Lung (tissue), 12 donors: Measurements from ENCODE around the gene DCAF5. TPM values are rescaled to one million over a fixed set of nuclear protein-coding genes. Genes with fewer than 3 reads are reported as not detected.

Source experiments
- ATAC-seq: fragments of 200-7000 bp; cut with Tn5 transposase; one replicate; pipeline ENCODE4 v1.9.1; 2020; ENCODE audit warnings: moderate number of reproducible peaks; ENCODE audit not compliant: insufficient read depth, low FRiP score
- DNase-seq, 3 donors: peaks; one replicate each; pipeline ENCODE4 v3.0.0-alpha.2; 2013 to 2017
- H3K27ac ChIP-seq, 2 donors: one replicate each; pipeline ENCODE4 v1.5.1; 2013; ENCODE audit warnings: mild to moderate bottlenecking in 2 of 2, moderate library complexity in 2 of 2, control low read depth in 1 of 2, inconsistent platforms in 1 of 2, low read depth in 1 of 2, low read length in 1 of 2
- H3K27me3 ChIP-seq, 3 donors: one replicate each; pipeline ENCODE4 v1.5.1; 2013; ENCODE audit warnings: low read length in 2 of 3; ENCODE audit not compliant: control insufficient read depth in 3 of 3, insufficient read depth in 3 of 3
- H3K36me3 ChIP-seq, 4 donors: one replicate each; pipeline ENCODE4 v1.5.1; 2013; ENCODE audit warnings: low read length in 4 of 4, mild to moderate bottlenecking in 1 of 4, moderate library complexity in 1 of 4; ENCODE audit not compliant: control insufficient read depth in 4 of 4, insufficient read depth in 4 of 4
- H3K4me1 ChIP-seq, 5 donors: one replicate each; pipeline ENCODE4 v1.5.1; 2013; ENCODE audit warnings: low read length in 5 of 5, mild to moderate bottlenecking in 2 of 5, moderate library complexity in 1 of 5; ENCODE audit not compliant: control insufficient read depth in 5 of 5, insufficient read depth in 5 of 5
- H3K4me3 ChIP-seq: one replicate; pipeline ENCODE4 v1.5.1; 2013; ENCODE audit warnings: mild to moderate bottlenecking, control low read depth, moderate library complexity
- H3K9ac ChIP-seq, 2 donors: one replicate each; pipeline ENCODE4 v1.5.1; 2013; ENCODE audit warnings: low read length in 2 of 2, control low read depth in 1 of 2; ENCODE audit not compliant: insufficient read depth in 1 of 2
- H3K9me3 ChIP-seq, 4 donors: one replicate each; pipeline ENCODE4 v1.5.1; 2013; ENCODE audit warnings: low read length in 3 of 4, mild to moderate bottlenecking in 1 of 4, moderate library complexity in 1 of 4; ENCODE audit not compliant: control insufficient read depth in 4 of 4, insufficient read depth in 3 of 4
- WGBS, 2 donors: extraction: QIAGEN DNeasy Blood & Tissue Kit; methylation state at CpG; one replicate each; pipeline ENCODE4 v1.1.7; 2013; 5-methylcytosine and 5-hydroxymethylcytosine counted together
- polyA plus RNA-seq, 2 donors: library from polyadenylated mRNA; stranded (reverse); fragments of 200-250 nt; gene quantifications; one replicate each; pipeline ENCODE4 v1.2.1, GENCODE V29; 2013
- total RNA-seq, 2 donors: library from RNA; depleted of rRNA in 1 of 2; stranded (reverse); fragments of >200 nt in 1 of 2; gene quantifications; one replicate each; pipeline ENCODE4 v1.2.1, GENCODE V29; 2014 to 2021
- TF ChIP-seq, protein P1 (sequence below): IDR thresholded peaks from 2 replicates; pipeline ENCODE4 v1.5.1; 2012; ENCODE audit warnings: mild to moderate bottlenecking; ENCODE audit errors: control extremely low read depth, extremely low read depth
- donor health status: control.
- donor health status: control.
- donor health status: Bipolar disorder and iron deficiency.
- donor health status: healthy.
- donor health status: DM: yes; HTN: yes; CAD: no.

DCAF5 gene
- total and polyA plus RNA-seq, 4 donors = 20.2 to 50.4 (median 31.2) TPM

DNA sequence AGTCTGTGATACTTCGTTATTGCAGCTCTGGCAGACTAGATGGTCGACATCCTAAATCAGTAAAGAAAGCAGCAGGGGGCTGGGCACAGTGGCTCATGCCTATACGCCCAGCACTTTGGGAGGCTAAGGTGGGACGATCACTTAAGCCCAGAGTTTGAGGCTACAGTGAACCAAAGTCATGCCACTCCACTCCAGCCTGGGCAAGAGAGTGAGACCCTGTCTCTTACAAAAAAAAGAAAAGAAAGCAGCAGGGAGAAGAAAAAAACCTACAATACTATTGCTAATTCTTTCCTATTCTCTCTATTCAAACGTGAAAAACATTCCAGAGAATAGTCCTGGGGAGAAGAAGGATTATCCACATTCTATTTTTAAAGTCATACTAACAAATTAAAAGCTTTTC is 79.5 kb downstream of the DCAF5 start:
- H3K4me3 ChIP-seq = no peak overlapping the region
- ATAC-seq = no peak
- H3K36me3 ChIP-seq = peaks cover 6 to 23% (median 14%) of the 10 kb centered on the region in 4 donors
- H3K9ac ChIP-seq = no peak overlapping the region
- TF ChIP-seq, protein P1, sequence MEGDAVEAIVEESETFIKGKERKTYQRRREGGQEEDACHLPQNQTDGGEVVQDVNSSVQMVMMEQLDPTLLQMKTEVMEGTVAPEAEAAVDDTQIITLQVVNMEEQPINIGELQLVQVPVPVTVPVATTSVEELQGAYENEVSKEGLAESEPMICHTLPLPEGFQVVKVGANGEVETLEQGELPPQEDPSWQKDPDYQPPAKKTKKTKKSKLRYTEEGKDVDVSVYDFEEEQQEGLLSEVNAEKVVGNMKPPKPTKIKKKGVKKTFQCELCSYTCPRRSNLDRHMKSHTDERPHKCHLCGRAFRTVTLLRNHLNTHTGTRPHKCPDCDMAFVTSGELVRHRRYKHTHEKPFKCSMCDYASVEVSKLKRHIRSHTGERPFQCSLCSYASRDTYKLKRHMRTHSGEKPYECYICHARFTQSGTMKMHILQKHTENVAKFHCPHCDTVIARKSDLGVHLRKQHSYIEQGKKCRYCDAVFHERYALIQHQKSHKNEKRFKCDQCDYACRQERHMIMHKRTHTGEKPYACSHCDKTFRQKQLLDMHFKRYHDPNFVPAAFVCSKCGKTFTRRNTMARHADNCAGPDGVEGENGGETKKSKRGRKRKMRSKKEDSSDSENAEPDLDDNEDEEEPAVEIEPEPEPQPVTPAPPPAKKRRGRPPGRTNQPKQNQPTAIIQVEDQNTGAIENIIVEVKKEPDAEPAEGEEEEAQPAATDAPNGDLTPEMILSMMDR = no peak
- no peaks in the 10 kb centered on the region for H3K27me3 ChIP-seq
- no peak for DNase-seq
- no peaks in the 10 kb centered on the region for H3K9me3 ChIP-seq
- H3K27ac ChIP-seq = no peak overlapping the region
- WGBS, 2 donors = 83 to 89% methylated on average over 5 of the region's 5 CpGs
- H3K4me1 ChIP-seq = peaks cover 1 to 11% (median 4%) of the 10 kb centered on the region in 5 donors

DNA sequence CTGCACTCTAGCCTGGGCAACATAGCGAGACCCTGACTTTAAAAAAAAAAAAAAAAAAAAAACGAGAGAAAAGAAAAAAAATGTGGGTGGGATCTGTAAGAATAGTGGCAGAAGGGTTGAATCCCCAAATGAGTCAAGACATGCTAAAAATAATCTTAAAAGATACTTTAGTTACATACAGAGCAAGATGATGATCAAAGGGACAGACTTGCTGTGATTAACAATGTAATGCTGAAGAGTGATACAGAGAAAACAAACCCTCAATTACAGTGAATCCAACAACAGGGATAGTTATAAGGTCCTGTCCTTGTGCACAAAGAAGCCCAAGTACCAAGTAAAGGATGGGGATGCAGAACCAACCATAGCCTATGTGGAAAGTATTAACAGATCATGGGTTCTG is 80.3 kb downstream of the DCAF5 start:
- Histone ChIP-seq H3K4me1 (peaks cover under 1 to 11% (median 3%) of the 10 kb centered on the region in 5 donors), H3K27ac (no peak overlapping the region), H3K36me3 (peaks cover 6 to 23% (median 14%) of the 10 kb centered on the region in 4 donors), H3K9me3 (no peaks in the 10 kb centered on the region), H3K27me3 (no peaks in the 10 kb centered on the region), H3K4me3 (no peak overlapping the region), H3K9ac (no peak overlapping the region)
- no peak for DNase-seq
- TF ChIP-seq, protein P1 = no peak
- ATAC-seq = no peak
- WGBS, 2 donors = 75 to 86% methylated on average over 2 of the region's 2 CpGs

DNA sequence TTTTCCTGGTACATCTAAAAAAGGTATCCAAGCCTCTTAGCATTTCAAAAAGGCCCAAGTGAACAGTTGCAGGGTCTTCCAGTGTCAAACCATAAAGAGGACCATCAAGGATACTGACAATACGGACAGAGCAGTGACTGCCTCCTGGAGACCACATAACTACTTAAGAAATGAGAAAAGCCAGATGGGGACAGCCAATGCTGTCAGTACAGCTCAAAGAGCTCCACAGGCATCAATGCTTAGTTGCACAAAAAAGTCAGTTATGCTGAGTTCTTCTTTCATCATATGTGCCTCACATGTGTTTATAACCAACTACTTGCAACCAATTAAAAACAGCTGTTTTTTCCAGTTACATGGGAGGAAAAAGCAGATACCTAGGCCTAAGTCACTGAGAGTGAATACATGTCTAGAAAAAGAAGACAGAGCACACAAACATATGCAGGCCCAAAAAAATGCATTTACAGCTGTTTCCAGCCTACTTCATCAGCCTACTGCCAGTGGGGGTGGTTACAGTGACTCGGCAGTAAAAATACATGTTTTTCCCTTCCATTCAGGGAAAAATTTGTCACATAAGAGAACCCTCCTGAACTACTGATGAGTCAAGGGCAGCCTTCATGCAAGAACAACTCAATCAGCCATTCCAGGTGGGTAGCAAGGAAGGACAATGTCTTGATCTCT is 84.0 kb downstream of the DCAF5 start:
- ATAC-seq (no peak), DNase-seq (peak; percentile 18 to 81 (median 70))
- Histone ChIP-seq H3K9ac (peak overlapping the region in 1 of 2 donors; percentile 68), H3K36me3 (peaks cover 3 to 25% (median 13%) of the 10 kb centered on the region in 4 donors), H3K4me3 (no peak overlapping the region), H3K4me1 (peaks cover 0 to 11% (median 3%) of the 10 kb centered on the region in 5 donors), H3K27ac (no peak overlapping the region), H3K9me3 (no peaks in the 10 kb centered on the region), H3K27me3 (no peaks in the 10 kb centered on the region)
- TF ChIP-seq, protein P1 = no peak
- 44 to 63% methylated on average over 2 of the region's 2 CpGs for WGBS, 2 donors
